Measurements from ENCODE around the gene SLC25A13. TPM values are rescaled to one million over a fixed set of nuclear protein-coding genes. Genes with fewer than 3 reads are reported as not detected.
"Not testable (repeated sequence)": the region's sequence is repeated elsewhere in the genome, so short reads cannot be mapped to it uniquely, and the experiment has no call there.

SLC25A13 gene
- total and polyA plus RNA-seq, 4 donors: 7.7 to 29.8 (median 13.8) TPM

- peaks cover 0 to 2% of the 10 kb centered on the region in 2 donors for H3K36me3 ChIP-seq (ENCODE audit: control insufficient read depth in 1 of 2, insufficient read depth in 2 of 2, low read length in 1 of 2)
Measured at GRCh38 chr7:96299496-96299895, 22.4 kb downstream of the SLC25A13 start.

GRCh38 chr7:96297876-96298275 lies 24.0 kb downstream of the SLC25A13 start:
- Histone ChIP-seq H3K36me3 (ENCODE audit: control insufficient read depth in 1 of 2, insufficient read depth in 2 of 2, low read length in 1 of 2) (peaks cover 0 to 2% of the 10 kb centered on the region in 2 donors), H3K27me3 (ENCODE audit: control insufficient read depth in 1 of 2, insufficient read depth in 2 of 2, low read length in 1 of 2) (no peaks in the 10 kb centered on the region), H3K27ac (ENCODE audit: low read depth in 1 of 2, low read length in 2 of 2) (no peak overlapping the region), H3K4me1 (ENCODE audit: control insufficient read depth in 1 of 2, insufficient read depth in 2 of 2, low read length in 2 of 2) (peaks cover 0 to 2% of the 10 kb centered on the region in 2 donors), H3K9me3 (ENCODE audit: control insufficient read depth, low read length) (no peaks in the 10 kb centered on the region), H3K4me3 (ENCODE audit: low read length in 2 of 2) (no peak overlapping the region)
- ATAC-seq (ENCODE audit: low FRiP score) (no peak), DNase-seq (no peak)
- intact Hi-C loops (cut with DNase I): no loop called here

More at GRCh38 chr7:96299496-96299895, 22.4 kb downstream of the SLC25A13 start:
- Histone ChIP-seq H3K27me3 (ENCODE audit: control insufficient read depth in 1 of 2, insufficient read depth in 2 of 2, low read length in 1 of 2) (no peaks in the 10 kb centered on the region), H3K27ac (ENCODE audit: low read depth in 1 of 2, low read length in 2 of 2) (no peak overlapping the region), H3K4me3 (ENCODE audit: low read length in 2 of 2) (no peak overlapping the region), H3K4me1 (ENCODE audit: control insufficient read depth in 1 of 2, insufficient read depth in 2 of 2, low read length in 2 of 2) (peaks cover 0 to 2% of the 10 kb centered on the region in 2 donors), H3K9me3 (ENCODE audit: control insufficient read depth, low read length) (no peaks in the 10 kb centered on the region)
- intact Hi-C loops (cut with DNase I): no loop called here
- no peak for DNase-seq
- ATAC-seq (ENCODE audit: low FRiP score): no peak
- 81 to 85% methylated on average over 1 of the region's 1 CpG for WGBS, 2 donors

- H3K4me3 ChIP-seq (ENCODE audit: low read length in 2 of 2); H3K27me3 ChIP-seq (ENCODE audit: control insufficient read depth in 1 of 2, insufficient read depth in 2 of 2, low read length in 1 of 2); intact Hi-C loops (cut with DNase I); H3K36me3 ChIP-seq (ENCODE audit: control insufficient read depth in 1 of 2, insufficient read depth in 2 of 2, low read length in 1 of 2); H3K4me1 ChIP-seq (ENCODE audit: control insufficient read depth in 1 of 2, insufficient read depth in 2 of 2, low read length in 2 of 2); H3K27ac ChIP-seq (ENCODE audit: low read depth in 1 of 2, low read length in 2 of 2); ATAC-seq (ENCODE audit: low FRiP score); DNase-seq; H3K9me3 ChIP-seq (ENCODE audit: control insufficient read depth, low read length): not testable (repeated sequence)
- WGBS, 2 donors: 78% methylated on average over 5 of the region's 5 CpGs
Measured at GRCh38 chr7:96297446-96297845, 24.5 kb downstream of the SLC25A13 start.

- 88 to 90% methylated on average over 4 of the region's 4 CpGs for WGBS, 2 donors
- intact Hi-C loops (cut with DNase I); ATAC-seq (ENCODE audit: low FRiP score): not testable (repeated sequence)
Measured at GRCh38 chr7:96293911-96294310, 28.0 kb downstream of the SLC25A13 start.

GRCh38 chr7:96287559-96287958 lies 34.3 kb downstream of the SLC25A13 start:
- intact Hi-C loops (cut with DNase I): no loop called here

More at GRCh38 chr7:96293911-96294310, 28.0 kb downstream of the SLC25A13 start:
- H3K4me3 ChIP-seq (ENCODE audit: low read length in 2 of 2); DNase-seq; H3K27me3 ChIP-seq (ENCODE audit: control insufficient read depth in 1 of 2, insufficient read depth in 2 of 2, low read length in 1 of 2); H3K27ac ChIP-seq (ENCODE audit: low read depth in 1 of 2, low read length in 2 of 2); H3K9me3 ChIP-seq (ENCODE audit: control insufficient read depth, low read length); H3K4me1 ChIP-seq (ENCODE audit: control insufficient read depth in 1 of 2, insufficient read depth in 2 of 2, low read length in 2 of 2); H3K36me3 ChIP-seq (ENCODE audit: control insufficient read depth in 1 of 2, insufficient read depth in 2 of 2, low read length in 1 of 2): not testable (repeated sequence)

GRCh38 chr7:96287132-96287531 lies 34.8 kb downstream of the SLC25A13 start:
- 72 to 74% methylated on average over 3 of the region's 3 CpGs for WGBS, 2 donors
- Histone ChIP-seq H3K36me3 (ENCODE audit: control insufficient read depth in 1 of 2, insufficient read depth in 2 of 2, low read length in 1 of 2) (no peaks in the 10 kb centered on the region), H3K9me3 (ENCODE audit: control insufficient read depth, low read length) (no peaks in the 10 kb centered on the region), H3K4me1 (ENCODE audit: control insufficient read depth in 1 of 2, insufficient read depth in 2 of 2, low read length in 2 of 2) (no peaks in the 10 kb centered on the region), H3K4me3 (ENCODE audit: low read length in 2 of 2) (no peak overlapping the region), H3K27ac (ENCODE audit: low read depth in 1 of 2, low read length in 2 of 2) (no peak overlapping the region), H3K27me3 (ENCODE audit: control insufficient read depth in 1 of 2, insufficient read depth in 2 of 2, low read length in 1 of 2) (no peaks in the 10 kb centered on the region)
- ATAC-seq (ENCODE audit: low FRiP score) (no peak), DNase-seq (no peak)
- intact Hi-C loops (cut with DNase I): no loop called here

More at GRCh38 chr7:96287559-96287958, 34.3 kb downstream of the SLC25A13 start:
- no peaks in the 10 kb centered on the region for H3K27me3 ChIP-seq (ENCODE audit: control insufficient read depth in 1 of 2, insufficient read depth in 2 of 2, low read length in 1 of 2)
- DNase-seq: no peak
- WGBS, 2 donors: 96% methylated on average over 4 of the region's 4 CpGs
- no peaks in the 10 kb centered on the region for H3K4me1 ChIP-seq (ENCODE audit: control insufficient read depth in 1 of 2, insufficient read depth in 2 of 2, low read length in 2 of 2)
- H3K9me3 ChIP-seq (ENCODE audit: control insufficient read depth, low read length): no peaks in the 10 kb centered on the region
- H3K36me3 ChIP-seq (ENCODE audit: control insufficient read depth in 1 of 2, insufficient read depth in 2 of 2, low read length in 1 of 2): no peaks in the 10 kb centered on the region
- H3K27ac ChIP-seq (ENCODE audit: low read depth in 1 of 2, low read length in 2 of 2): no peak overlapping the region
- H3K4me3 ChIP-seq (ENCODE audit: low read length in 2 of 2): no peak overlapping the region
- ATAC-seq (ENCODE audit: low FRiP score): no peak

- intact Hi-C loops (cut with DNase I): no loop called here
- WGBS, 2 donors: 76 to 81% methylated on average over 3 of the region's 3 CpGs
- H3K27me3 ChIP-seq (ENCODE audit: control insufficient read depth in 1 of 2, insufficient read depth in 2 of 2, low read length in 1 of 2): no peaks in the 10 kb centered on the region
- no peaks in the 10 kb centered on the region for H3K4me1 ChIP-seq (ENCODE audit: control insufficient read depth in 1 of 2, insufficient read depth in 2 of 2, low read length in 2 of 2)
- DNase-seq: no peak
- no peak for ATAC-seq (ENCODE audit: low FRiP score)
- H3K9me3 ChIP-seq (ENCODE audit: control insufficient read depth, low read length): no peaks in the 10 kb centered on the region
- H3K27ac ChIP-seq (ENCODE audit: low read depth in 1 of 2, low read length in 2 of 2): no peak overlapping the region
- H3K36me3 ChIP-seq (ENCODE audit: control insufficient read depth in 1 of 2, insufficient read depth in 2 of 2, low read length in 1 of 2): no peaks in the 10 kb centered on the region
- H3K4me3 ChIP-seq (ENCODE audit: low read length in 2 of 2): no peak overlapping the region
Measured at GRCh38 chr7:96285579-96285978, 36.3 kb downstream of the SLC25A13 start.

- 83 to 91% methylated on average over 3 of the region's 3 CpGs for WGBS, 2 donors
- no peak overlapping the region for H3K27ac ChIP-seq (ENCODE audit: low read depth in 1 of 2, low read length in 2 of 2)
- H3K4me1 ChIP-seq (ENCODE audit: control insufficient read depth in 1 of 2, insufficient read depth in 2 of 2, low read length in 2 of 2): no peaks in the 10 kb centered on the region
- H3K9me3 ChIP-seq (ENCODE audit: control insufficient read depth, low read length): no peaks in the 10 kb centered on the region
- no peaks in the 10 kb centered on the region for H3K36me3 ChIP-seq (ENCODE audit: control insufficient read depth in 1 of 2, insufficient read depth in 2 of 2, low read length in 1 of 2)
- no peaks in the 10 kb centered on the region for H3K27me3 ChIP-seq (ENCODE audit: control insufficient read depth in 1 of 2, insufficient read depth in 2 of 2, low read length in 1 of 2)
- ATAC-seq (ENCODE audit: low FRiP score) (no peak), DNase-seq (no peak)
- H3K4me3 ChIP-seq (ENCODE audit: low read length in 2 of 2): no peak overlapping the region
- intact Hi-C loops (cut with DNase I): no loop called here
Measured at GRCh38 chr7:96284835-96285234, 37.1 kb downstream of the SLC25A13 start.

GRCh38 chr7:96284240-96284639 lies 37.7 kb downstream of the SLC25A13 start:
- intact Hi-C loops (cut with DNase I): no loop called here
- Histone ChIP-seq H3K9me3 (ENCODE audit: control insufficient read depth, low read length) (no peaks in the 10 kb centered on the region), H3K4me1 (ENCODE audit: control insufficient read depth in 1 of 2, insufficient read depth in 2 of 2, low read length in 2 of 2) (no peaks in the 10 kb centered on the region), H3K27ac (ENCODE audit: low read depth in 1 of 2, low read length in 2 of 2) (no peak overlapping the region), H3K27me3 (ENCODE audit: control insufficient read depth in 1 of 2, insufficient read depth in 2 of 2, low read length in 1 of 2) (no peaks in the 10 kb centered on the region), H3K36me3 (ENCODE audit: control insufficient read depth in 1 of 2, insufficient read depth in 2 of 2, low read length in 1 of 2) (no peaks in the 10 kb centered on the region), H3K4me3 (ENCODE audit: low read length in 2 of 2) (no peak overlapping the region)
- 96 to 98% methylated on average over 2 of the region's 2 CpGs for WGBS, 2 donors
- DNase-seq (no peak), ATAC-seq (ENCODE audit: low FRiP score) (no peak)

Measured in aorta (tissue), 5 donors.